ENCODE data around the gene FAM89A. TPM values are rescaled to one million over a fixed set of nuclear protein-coding genes. Genes with fewer than 3 reads are reported as not detected.

The FAM89A gene
- total and polyA plus RNA-seq, 2 donors (not counting 3 experiments of a cell fraction or from before 2014, with no cell fraction given) = 21.0 to 24.0 TPM

- TF ChIP-seq MYC (IDR thresholded peaks at IDR 0.05; ENCODE audit: low read depth, low read length) = no peak
- no peak for TF ChIP-seq CTCF (IDR thresholded peaks at IDR 0.05; ENCODE audit: extremely low read depth in 1 of 2, insufficient read depth in 1 of 2, low read depth in 1 of 2, low read length in 2 of 2)
- no peak for TF ChIP-seq JUN (IDR thresholded peaks at IDR 0.05; ENCODE audit: borderline replicate concordance, insufficient read depth, insufficient read length, low read depth)
- TF ChIP-seq POLR2AphosphoS5 (IDR thresholded peaks at IDR 0.05; ENCODE audit: insufficient read depth, low read depth, low read length) = no peak
- TF ChIP-seq FOS (IDR thresholded peaks at IDR 0.05; ENCODE audit: borderline replicate concordance, insufficient read depth, low read length) = no peak
- TF ChIP-seq POLR2A (IDR thresholded peaks at IDR 0.05; ENCODE audit: low read depth, low read length) = no peak
- no peak for TF ChIP-seq GATA2 (IDR thresholded peaks at IDR 0.05; ENCODE audit: insufficient read depth, insufficient read length, low read depth, low read length)
- TF ChIP-seq MAX (IDR thresholded peaks at IDR 0.05; ENCODE audit: insufficient read depth, insufficient read length) = no peak
- no peak for TF ChIP-seq EZH2 (IDR thresholded peaks at IDR 0.05; ENCODE audit: borderline replicate concordance, low read depth, low read length, severe bottlenecking)
- H3K4me1 ChIP-seq (ENCODE audit: control insufficient read depth, extremely low read depth, insufficient read depth, low read length) = peaks cover 11% of the 10 kb centered on the region
- no peaks in the 10 kb centered on the region for H4K20me1 ChIP-seq (replicated peaks; ENCODE audit: control insufficient read depth, extremely low read depth, insufficient read depth, low read length)
- BruUV-seq (replicated peaks) = no TSS peak
- no peaks in the 10 kb centered on the region for H3K9me3 ChIP-seq (replicated peaks; ENCODE audit: control insufficient read depth, insufficient read depth, low read length)
- no peak overlapping the region for H2AFZ ChIP-seq (ENCODE audit: low read depth, low read length)
- H3K27me3 ChIP-seq (ENCODE audit: control insufficient read depth in 2 of 2, insufficient read depth in 2 of 2, low read length in 2 of 2) = peaks cover 4 to 15% of the 10 kb centered on the region in 2 experiments
- no peak overlapping the region for H3K4me3 ChIP-seq (replicated peaks in 1 of 3; ENCODE audit: insufficient read depth in 1 of 3, low read depth in 1 of 3, low read length in 3 of 3)
- no peak overlapping the region for H3K27ac ChIP-seq (ENCODE audit: insufficient read depth, low read depth, low read length)
- H3K9ac ChIP-seq (replicated peaks; ENCODE audit: extremely low read depth, insufficient read depth, low read length) = no peak overlapping the region
- POLR2A ChIA-PET = no interaction called here
- DNase-seq (ENCODE audit: low read depth, low spot score) = no peak
- intact Hi-C loops (cut with micrococcal nuclease) = loop anchor here (10.0 kb wide), 1 partner anchor 299 kb away; the partner anchor contains the start of genes EXOC8 and SPRTN
- CTCF ChIA-PET = no interaction called here
- no peaks in the 10 kb centered on the region for H3K9me1 ChIP-seq (replicated peaks; ENCODE audit: control insufficient read depth, extremely low read depth, insufficient read depth, low read length)
- H3K79me2 ChIP-seq (ENCODE audit: control insufficient read depth, insufficient read depth, low read length) = no peaks in the 10 kb centered on the region
- H3K36me3 ChIP-seq (ENCODE audit: control insufficient read depth in 2 of 2, extremely low read depth in 1 of 2, insufficient read depth in 2 of 2, low read length in 2 of 2) = no peaks in the 10 kb centered on the region
- no peak for FAIRE-seq
- no peak overlapping the region for H3K4me2 ChIP-seq (ENCODE audit: insufficient read depth, low read length)
- dilution Hi-C loops (cut with MboI; ENCODE audit: extremely low pct_ligation_motif_present, low sequenced_read_pairs) = no loop called here
Observed at GRCh38 chr1:231035799-231036198, 4.3 kb downstream of the FAM89A start.

Measured in endothelial cell of umbilical vein (primary cell).